NCI-H524 treated with DMSO at 0.1 percent for 48 hours (cell line): ENCODE results near the gene TP53RK.
A peak's percentile ranks its signal among the peaks of the same experiment; 100 is the strongest.

Experiments used
- DNase-seq: peaks from one replicate; lab custom pipeline; 2025; lab: John Stamatoyannopoulos, UW

The TP53RK gene

DNA sequence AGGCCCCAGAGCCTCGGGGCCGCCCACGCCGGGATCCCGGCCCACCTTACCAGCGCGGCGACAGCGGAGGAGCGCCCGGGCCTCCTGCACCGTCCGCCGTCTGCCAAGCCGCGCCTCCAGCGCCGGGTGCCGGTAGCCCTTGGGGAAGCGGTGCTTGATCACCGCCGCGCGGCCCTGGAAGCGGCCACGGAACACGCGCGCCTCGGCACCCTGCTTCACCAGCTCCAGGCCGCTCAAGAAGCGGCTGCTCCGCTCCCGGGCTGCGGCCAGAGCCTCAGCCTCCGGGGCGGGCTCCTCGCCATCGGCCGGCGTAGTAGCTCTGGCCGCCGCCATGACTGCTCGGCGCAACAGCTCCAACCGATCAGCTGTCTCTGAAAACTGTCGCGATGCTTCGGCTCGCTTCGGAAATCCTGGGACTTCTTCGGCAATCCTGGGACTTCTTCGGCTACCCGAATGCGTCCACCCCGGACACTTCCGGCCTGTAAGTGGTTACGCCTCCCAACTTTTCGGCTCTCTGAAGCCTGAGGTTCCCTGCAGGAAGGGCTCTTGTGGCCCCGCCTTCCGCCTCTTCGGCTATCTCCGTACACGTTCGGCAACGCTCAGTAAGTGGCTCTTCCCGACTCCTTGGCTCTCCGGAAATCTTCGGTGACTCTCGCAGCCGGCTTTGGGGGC, at the start of gene TP53RK:
Gene TP53RK (minus strand): TSS at position 363 of the 672 bp plus-strand sequence. CDS start 30 bp downstream, at position 333.
- DNase-seq: peak; percentile 99

- no peak for DNase-seq
Measured at GRCh38 chr20:46735436-46735835, 46.2 kb upstream of the TP53RK start.

GRCh38 chr20:46731770-46732169, 42.5 kb upstream of the TP53RK start:
- no peak for DNase-seq

DNA sequence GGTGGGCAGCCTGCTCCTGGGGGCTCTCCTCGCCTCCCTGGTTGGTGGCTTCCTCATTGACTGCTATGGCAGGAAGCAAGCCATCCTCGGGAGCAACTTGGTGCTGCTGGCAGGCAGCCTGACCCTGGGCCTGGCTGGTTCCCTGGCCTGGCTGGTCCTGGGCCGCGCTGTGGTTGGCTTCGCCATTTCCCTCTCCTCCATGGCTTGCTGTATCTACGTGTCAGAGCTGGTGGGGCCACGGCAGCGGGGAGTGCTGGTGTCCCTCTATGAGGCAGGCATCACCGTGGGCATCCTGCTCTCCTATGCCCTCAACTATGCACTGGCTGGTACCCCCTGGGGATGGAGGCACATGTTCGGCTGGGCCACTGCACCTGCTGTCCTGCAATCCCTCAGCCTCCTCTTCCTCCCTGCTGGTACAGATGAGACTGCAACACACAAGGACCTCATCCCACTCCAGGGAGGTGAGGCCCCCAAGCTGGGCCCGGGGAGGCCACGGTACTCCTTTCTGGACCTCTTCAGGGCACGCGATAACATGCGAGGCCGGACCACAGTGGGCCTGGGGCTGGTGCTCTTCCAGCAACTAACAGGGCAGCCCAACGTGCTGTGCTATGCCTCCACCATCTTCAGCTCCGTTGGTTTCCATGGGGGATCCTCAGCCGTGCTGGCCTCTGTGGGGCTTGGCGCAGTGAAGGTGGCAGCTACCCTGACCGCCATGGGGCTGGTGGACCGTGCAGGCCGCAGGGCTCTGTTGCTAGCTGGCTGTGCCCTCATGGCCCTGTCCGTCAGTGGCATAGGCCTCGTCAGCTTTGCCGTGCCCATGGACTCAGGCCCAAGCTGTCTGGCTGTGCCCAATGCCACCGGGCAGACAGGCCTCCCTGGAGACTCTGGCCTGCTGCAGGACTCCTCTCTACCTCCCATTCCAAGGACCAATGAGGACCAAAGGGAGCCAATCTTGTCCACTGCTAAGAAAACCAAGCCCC, 36.2 kb upstream of the TP53RK start:
- no peak for DNase-seq

GRCh38 chr20:46724343-46724959, 35.2 kb upstream of the TP53RK start:
- no peak for DNase-seq

DNA sequence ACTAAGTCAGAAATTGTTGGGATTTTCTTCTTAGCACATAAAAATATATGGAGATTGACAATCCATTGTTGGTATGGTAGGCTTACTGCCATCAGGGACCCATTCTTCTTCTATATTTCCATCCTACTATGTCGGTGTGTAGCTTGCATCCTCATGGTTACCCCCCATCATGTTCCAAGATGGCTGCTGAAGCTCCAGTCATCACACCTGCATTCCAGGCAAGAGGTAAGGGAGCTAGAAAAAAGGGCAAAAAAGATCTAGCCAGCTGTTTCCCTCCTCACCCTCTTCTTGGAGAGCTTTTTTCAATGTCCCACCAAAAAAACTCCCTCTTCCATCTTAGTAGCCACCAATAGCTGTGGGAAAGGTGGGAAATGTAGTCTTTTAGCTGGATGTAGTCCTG, 33.8 kb upstream of the TP53RK start:
- no peak for DNase-seq

DNA sequence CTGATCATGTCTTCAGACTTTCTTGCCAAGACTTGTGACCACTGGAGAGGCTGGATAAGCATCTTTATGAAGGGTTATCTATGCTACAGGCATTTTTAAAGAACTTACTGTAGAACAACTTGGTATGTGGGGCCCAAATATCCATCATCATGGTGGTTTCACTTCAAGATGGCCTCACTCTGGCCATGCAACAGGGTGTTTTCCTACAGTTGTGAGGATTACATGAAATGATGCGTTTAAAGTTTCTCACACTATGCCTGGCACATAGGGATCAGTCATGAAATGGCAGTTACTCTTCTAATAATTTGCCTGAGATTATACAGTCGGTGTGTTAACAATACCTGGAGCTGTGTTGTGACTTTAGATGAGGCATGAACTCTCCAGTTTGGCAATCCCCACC, 33.2 kb upstream of the TP53RK start:
- DNase-seq: no peak

- DNase-seq: no peak
Measured at GRCh38 chr20:46721476-46721875, 32.2 kb upstream of the TP53RK start.

DNA sequence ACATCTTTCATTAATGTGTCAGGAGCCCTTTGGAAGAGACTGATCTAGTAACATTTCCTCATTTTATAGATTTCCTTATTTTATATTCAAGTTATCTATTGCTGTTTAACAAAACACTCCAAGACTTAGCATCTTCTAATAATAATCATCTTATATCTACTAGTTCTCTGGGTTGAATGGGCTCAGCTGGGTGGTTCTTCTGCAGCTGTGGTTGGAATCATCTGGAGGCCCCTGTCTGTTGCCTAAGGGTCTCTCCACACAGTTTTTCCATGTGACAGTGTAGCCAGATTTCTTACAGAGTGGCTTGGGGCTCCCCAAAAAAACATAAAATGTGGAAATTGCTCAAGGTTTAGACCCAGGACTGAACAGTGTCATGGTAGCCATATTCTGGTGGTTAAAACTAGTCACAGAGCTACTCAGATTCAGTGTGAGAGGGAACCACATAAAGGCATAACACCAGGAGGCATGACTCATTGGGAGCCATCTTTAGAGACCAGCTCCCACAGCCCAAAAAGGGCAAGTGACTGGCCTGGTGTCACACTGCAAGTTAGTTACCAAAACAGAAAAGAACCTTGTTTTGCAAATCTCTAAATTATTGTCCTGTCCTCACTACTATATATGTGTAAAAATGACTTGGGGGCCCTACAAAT, 31.7 kb upstream of the TP53RK start:
- DNase-seq: no peak

GRCh38 chr20:46720019-46720418, 30.8 kb upstream of the TP53RK start:
- DNase-seq: no peak

DNA sequence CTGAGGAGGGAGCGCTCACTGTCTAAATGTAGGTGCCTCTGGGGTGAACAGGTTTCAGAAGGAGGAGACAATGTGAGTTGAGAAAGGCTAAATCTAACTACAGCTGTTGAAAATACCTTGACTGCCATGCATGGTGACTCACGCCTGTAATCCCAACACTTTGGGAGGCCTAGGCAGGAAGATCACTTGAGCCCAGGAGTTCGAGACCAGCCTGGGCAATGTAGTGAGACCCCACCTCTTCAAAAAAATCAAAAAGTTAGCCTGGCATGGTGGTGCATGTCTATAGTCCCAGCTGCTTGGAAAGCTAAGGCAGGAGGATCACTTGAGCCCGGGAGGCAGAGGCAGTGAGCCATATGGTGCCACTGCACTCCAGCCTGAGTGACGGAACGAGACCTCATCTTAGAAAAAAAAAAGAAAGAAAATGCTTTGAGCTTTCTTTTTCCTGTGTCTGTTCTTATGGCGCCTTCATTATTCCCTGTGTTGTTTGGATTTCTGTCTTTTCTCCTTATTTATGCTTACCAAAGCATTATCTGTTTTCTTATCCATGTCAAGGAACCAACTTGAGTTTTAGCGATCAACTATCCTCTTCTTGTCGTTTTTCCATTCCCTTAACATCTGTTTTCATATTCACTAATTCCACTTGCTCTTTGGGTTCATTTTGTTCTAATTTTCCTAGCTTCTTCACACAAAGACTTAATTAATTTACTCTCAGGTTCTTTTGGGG, 28.7 kb upstream of the TP53RK start:
- peak; percentile 57 for DNase-seq

DNA sequence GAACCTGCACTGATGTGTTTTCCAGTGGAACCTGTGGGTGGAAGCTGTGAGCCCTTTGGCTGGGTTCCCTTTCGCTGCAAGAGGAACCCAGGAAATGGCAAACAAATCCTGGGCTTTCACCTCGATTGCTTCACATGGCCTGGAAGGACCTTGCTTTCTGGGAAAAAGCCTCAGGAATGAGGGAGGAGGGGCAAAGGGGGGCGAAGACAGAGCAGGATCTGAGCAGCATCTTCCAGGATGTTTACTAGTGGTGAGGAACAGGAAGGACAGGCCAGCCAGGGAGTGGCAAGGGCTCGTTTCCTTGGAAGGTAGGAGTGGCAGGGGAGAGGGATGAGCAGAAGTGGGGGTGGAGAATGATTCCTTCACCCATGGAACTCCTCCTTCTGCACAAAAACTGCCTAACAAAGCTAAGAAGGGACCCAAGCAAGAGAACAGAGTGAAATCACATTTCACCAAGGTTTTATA, 26.1 kb upstream of the TP53RK start:
- DNase-seq: no peak

- no peak for DNase-seq
Measured at GRCh38 chr20:46713957-46714834, 25.0 kb upstream of the TP53RK start.

DNA sequence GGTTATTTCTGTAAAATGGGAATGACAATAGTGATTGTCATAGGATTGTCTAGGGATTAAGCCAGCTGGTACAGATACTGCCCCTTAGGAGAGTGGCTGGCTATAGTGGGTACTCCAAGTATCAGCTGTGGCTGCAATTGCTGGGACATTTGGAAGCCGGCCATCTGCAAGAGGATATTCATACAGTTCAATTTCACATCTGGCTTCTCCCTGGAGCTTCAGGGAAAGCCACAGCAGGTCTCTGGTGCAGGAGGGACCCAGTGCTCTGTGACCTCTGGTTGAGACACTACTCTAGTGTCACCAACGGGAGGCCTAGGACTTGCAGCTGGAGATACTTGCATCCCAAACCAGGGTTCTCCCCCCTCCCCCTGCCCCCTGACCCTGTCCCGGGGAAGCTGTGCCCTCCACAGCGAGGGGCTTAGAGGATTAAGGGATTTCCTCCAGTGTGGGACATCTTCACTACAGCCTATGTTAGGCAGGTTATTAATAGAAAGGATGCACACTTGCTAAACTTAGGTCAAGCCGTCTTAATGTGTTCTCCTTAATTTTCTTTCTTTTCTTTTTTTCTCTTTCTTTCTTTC, 22.9 kb upstream of the TP53RK start:
- DNase-seq: peak; percentile 32

DNA sequence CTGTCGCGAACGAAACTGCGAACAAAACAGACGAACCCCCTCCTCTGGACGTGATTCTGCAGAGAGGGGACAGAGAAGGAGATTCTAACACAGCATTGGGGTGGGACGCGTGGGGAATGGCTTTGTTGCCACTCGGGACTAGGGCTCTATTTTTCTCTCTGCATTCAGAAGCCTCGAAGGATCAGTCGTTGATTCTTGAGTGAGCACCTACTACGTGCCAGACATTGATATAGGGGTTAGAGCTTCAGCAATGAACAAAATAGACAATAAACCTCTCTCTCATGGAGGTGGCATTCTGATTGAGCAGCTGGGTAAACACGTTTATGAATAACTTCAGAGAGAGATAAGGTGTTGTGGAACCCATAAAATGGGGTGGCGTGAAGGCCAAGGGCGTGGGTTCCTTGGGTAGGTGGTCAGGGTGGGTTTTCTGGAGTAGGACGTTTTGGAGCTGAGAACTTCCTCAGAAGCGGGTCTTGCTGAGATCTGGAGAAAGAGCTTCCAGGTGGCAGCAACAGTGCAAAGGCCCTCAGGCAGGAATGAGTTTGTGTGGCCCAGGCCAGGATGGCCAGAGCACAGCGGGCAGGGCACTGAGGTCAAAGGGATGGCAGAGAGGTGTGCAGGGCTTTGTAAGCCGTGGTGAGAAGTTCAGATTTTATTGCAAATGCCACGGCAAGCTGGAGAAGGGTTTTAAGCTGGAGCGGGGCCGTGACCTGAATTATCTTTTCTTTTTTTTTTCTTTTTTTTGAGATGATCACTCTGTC, 21.1 kb upstream of the TP53RK start:
- DNase-seq: no peak

DNA sequence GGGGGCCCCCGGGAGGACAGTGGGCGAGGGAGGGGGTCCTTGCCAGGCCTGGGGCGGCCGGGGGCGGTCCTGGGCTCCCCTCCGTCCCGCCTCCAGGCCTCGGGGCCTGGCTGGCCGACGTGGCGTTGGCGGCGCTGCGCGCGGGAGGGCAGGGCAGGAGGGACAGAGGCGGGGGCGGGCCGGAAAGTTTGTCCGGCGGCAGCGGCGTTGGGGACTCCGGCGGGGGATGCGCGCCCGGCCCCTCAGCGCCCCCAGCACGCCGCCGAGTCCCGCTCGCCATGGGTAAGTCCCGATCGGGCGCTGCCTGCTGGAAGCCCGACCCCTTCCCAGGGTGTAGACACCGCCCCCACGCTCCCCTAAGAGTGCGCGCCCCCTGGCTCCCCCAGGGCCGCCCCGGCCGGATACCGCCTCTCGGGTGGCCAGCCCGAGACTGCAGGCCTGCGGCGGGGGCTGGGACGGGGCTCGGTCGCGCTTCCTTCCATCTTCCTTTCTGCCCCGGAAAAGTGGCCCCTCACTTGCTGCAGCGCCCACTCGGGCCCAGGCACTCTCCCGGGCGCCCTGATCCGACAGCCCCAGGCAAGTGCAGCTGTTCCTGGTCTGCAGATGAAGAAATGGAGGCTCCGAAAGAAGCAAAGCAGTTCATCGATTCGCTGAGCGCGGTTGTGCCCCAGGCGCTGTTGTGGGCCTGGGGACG, 20.4 kb upstream of the TP53RK start, which contains the start of gene SLC2A10:
Gene SLC2A10 (plus strand): TSS at position 191 of the 694 bp plus-strand sequence. CDS start 88 bp downstream, at position 279.
- no peak for DNase-seq

- DNase-seq: no peak
Measured at GRCh38 chr20:46709055-46709458, 19.8 kb upstream of the TP53RK start.

- DNase-seq: no peak
Measured at GRCh38 chr20:46708172-46708860, 19.1 kb upstream of the TP53RK start.
